Activated CD8-positive, alpha-beta memory T cell treated with anti-CD3 and anti-CD28 coated beads, Interleukin-2, amount 50 U/mL, for 48 hours (primary cell): ENCODE data around the gene MAGI3.
"Not testable (repeated sequence)": the region's sequence is repeated elsewhere in the genome, so short reads cannot be mapped to it uniquely, and the experiment has no call there.

Source experiments
- DNase-seq: peaks from one replicate; pipeline ENCODE4 v3.0.0-alpha.2; 2020

The MAGI3 gene

DNA sequence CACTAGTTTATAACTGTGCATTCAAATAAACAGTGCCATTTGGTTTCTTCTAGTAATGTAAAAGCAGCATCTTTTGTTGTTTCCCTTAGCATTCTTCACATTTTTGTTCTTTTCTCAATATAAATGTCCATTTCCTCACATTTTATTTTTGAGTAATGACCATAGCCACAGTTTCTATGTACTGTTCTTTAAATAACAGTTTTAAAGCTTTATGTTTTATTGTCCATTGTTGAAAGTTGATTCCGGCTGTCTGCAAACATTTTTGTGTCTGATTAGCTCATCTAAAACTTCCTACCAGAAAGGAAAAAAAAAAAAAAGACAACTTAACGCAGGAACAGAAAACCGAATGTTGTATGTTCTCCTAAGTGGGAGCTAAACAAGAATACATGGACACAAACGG lies 139.7 kb downstream of the MAGI3 start:
- no peak for DNase-seq

DNA sequence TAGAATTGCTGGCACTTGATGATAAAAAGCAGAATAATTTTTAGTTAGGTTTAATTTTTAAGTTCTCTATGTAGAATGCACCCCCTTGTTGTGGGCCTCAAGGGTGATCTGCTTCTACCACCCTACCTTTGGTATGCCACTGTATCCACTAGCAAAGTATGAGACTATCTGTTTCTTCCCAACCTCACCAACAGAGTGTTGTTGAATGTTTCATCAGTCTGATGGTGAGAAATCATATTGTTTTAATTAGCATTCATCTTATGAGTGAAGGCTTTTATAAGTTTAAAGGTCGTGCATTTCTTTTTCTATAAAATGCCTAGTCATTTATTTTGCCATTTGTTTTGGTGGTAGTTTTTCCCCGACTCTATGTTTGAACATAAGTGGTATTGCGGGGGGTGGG lies 141.0 kb downstream of the MAGI3 start:
- DNase-seq = no peak

DNA sequence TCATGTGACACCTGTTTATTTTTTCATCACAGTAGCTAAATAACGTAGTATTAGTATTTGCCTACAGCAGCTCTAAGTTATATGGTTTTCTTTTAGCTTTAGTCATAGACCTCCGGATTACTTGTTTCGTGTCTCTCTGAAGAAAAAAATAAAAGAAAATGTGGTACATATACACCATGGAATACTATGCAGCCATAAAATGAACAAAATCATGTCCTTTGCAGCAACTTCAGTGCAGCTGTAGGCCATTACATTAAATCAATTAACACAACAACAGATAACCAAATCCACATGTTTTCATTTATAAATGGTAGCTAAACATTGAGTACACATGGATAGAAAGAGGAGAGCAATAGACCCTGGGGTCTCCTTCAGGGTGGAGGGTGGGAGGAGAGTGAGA lies 142.7 kb downstream of the MAGI3 start:
- DNase-seq = no peak

DNA sequence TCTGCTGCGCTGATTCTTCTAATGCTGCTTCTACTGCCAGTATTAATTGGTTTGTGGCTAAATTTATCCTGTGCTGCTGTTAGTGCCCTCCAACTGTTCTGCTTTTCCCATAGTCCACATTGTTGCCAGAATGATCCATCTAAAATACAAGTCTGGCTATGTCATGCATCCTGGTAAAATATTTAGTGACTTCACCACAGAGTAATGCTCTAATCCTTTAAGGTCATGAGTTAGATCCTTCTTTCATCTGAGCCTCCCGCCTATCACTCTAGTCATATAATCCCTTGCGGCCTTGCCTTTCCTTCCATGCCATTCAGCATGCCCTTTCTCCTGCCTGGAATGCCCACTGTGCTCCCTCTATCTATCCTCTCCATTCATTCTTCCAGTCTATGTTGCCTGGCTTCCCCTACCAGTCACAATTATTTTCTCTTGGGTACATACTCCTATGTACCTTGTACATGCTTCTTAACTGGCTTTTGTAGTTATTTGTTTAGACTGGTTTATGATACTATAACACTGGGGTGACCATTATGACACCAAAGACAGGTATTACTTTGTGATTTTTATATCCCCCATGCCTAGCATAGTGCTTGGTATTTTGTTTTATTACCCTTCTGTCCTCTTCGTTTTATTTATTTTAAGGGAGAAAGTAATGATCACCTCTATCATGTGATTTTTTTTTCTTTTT lies 144.0 kb downstream of the MAGI3 start:
- no peak for DNase-seq

DNA sequence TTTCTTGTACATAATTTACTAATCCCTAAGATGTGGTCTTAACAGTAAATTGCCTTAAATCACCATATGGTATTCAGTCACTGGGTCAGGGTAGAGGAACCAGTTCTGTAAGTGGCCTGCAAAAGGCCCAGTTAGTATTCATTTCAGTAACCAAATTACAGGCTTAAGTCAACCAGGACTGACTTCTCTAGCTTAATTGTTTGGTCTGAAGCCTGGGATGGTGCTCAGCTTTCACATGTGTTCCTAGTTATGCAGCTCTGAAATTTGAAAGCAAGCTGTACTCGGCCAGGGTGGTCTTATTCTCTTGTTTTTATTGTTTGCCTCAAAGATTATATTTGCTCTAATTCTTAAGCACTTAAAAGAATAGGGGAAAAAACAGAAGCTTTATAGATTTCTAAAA lies 144.6 kb downstream of the MAGI3 start:
- no peak for DNase-seq

DNA sequence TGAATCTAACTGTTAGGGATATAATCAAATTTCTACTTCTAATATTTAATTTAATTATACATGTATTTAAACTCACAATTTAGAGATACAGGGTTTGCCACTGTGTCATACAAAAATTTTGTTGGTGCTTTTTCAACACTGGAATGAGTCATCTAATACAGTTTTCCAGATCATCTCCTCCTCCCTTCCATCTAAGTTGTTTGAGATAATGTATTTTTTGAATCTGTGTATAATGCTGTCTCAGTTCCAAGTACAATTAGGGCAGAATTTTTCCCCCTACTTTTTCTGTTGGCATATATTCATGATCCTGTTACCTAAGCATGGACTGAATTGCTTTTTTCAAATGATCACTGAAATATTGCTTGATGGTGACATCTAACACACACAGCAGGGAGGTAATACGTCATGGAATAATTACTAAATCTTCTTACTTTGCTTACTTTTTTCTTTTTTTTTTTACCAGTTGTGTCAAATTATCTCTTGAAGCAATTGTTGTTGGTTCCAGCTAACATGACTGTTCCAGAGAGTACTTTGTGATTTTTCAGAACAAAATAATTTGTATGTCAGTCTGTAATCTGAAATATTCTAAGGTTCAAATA lies 146.0 kb downstream of the MAGI3 start:
- no peak for DNase-seq

DNA sequence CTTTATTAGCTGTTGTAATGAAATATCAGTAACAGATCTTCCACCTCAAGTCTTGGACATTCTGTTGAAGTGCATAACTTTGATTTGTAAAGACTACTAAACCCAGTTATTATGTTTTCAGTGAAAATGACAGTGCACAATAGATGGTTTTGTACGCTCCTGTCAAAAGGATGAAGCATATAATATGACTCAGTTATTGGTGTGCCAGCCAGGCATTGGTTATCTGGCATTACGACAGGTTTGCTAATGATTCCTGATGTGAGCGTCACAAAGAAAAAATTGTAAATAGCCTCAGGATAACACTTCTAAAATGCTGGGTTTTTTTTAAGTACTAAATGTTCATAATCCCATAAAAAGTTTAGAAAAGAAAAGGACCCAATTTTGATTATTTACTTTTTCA lies 147.9 kb downstream of the MAGI3 start:
- no peak for DNase-seq

DNA sequence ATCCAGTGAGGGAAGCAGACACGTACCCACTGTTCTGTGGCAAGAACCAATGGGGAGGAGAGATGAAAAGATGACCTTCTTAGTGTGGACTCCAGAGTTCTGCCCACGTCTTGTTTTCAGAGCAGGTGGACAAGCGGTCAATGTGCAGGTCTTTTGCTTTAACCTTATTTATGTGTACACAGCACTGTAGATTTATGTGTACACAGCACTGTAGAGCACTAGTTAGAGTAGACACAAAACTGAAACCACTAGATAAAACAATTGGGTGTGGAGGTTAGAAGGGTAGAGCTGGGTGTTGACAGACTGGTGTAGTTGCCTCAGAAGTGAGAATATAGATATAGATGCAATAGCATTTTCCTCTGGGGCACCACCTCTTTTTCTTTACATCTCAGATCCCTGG lies 150.0 kb downstream of the MAGI3 start:
- no peak for DNase-seq

DNA sequence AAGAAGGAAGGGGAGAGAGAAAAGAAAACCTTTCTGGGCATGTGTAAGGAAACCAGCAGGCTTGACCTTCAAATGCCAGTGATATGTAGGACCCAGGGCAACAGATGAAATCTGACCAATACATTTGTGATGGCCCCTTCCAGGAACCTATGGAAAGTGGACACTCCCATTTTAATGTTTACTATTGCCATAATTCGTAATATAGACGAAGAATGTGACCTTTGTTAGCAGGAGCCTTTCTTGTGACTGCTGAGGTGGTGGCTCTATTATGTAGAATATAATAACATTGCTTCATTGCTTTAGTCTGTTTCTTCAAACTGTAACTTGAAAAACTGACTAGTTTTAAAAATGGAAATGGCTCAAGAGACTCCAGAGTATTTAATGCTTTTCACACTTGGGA lies 150.8 kb downstream of the MAGI3 start:
- DNase-seq = no peak

DNA sequence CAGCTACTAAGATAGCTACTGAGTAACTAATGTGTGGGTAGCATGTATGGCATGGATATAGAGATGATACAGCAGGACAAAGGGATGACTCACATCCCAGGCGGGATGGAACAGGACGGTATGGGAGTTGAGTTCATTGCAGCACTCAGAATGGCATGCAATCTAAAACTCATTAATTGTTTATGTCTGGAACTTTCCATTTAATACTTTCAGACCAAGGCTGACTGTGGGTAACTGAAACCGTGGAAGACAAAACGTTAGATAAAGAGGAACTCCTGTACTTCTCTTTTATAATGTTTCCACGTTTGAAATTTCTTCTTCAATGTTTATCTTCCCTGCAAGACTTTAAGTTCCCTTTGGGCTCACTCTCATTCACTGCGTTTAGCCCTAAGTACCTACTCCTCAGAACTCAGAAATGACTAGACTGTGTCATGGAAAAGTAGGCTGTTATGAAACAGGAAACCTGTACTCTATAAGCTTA lies 151.9 kb downstream of the MAGI3 start:
- no peak for DNase-seq

DNA sequence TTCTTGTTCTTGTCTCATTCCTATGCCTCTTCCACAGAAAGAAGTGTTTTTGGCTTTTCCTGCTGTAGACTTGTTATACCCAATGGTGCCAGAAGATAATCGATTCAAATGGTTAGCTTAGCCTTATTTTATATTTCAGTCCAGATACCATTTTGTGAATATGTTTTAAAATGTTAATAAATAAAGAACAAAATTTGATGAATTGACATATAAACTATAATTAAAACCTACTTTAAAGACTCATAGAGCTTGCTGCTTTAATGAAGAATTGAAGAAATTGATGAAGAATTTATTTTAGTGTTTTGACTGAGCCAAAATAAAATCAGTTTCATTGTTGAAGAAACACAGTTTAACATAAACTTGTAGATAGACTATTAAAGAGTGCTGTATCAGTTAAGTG lies 152.8 kb downstream of the MAGI3 start:
- no peak for DNase-seq

DNA sequence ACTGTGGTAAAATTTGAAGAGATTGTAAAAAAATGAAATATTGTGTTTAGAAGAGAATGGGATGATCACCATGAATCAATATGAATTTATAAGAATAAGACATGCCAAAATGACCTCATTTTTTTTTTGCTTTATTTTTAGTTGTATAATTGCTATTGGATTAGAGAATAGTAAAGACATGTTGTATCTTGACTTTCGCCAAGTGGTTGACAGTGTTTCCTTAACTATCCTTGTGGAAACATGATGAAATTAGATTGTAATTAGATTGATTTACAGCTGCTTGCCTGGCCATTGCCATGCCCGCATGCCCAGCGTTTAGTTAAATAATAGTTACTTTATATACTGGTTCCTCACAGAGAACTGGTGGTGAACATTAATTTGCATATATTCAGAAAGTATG lies 154.9 kb downstream of the MAGI3 start:
- DNase-seq = no peak

DNA sequence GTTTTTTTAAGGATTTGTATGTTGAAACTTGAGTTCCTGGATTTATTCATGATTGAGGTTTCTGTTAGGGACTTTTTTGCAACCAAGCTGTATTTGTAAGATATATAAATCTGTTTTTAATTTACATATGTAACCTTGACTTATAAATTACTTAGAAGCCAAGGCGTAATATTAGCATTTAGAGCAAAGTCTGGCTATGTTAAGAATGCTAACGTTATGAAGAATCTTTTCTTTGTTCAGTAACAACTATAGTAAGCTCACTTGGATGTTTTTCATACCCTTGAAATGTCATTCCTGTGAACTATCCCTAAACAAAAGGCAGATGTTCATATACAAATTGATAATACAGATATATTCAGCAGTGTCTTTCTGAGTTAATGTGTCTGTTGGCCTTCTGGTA lies 155.3 kb downstream of the MAGI3 start:
- DNase-seq = no peak

DNA sequence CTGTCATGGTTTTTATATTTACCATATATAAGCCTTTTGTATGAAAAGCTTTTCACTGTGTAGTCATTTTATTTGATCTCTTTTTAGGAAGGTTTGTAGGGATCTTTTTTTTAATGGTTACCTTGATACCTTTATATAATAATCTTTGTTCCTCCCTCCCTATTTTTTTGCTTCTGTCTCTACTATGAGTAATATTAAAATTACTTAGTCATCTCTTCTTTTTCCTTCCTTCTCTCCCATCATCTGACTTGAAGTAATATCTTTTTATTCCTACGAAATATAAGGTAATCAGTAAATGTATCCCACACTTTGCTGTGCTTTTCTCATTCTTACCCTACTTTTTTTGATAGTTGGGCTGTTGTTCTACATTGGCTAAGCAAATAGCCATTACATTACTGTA lies 161.4 kb downstream of the MAGI3 start:
- no peak for DNase-seq

DNA sequence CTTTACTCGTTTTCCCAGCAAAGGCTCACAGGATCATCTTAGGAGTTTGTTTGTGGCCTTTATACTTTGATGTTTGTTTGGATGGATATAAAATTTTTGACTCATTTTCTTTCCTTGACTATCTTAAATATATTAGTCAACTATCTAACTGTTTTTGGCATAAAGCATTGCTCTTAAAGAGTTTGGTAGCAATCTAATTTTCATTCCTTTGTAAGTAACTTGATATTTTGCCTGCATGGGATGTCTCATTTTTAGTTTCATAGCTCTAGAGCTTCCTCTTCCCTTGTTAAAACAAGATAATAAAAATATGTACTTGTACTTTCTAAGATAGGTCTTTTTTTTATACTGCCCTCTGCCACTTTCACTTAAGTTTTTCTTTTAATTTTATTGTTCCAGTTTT lies 161.9 kb downstream of the MAGI3 start:
- no peak for DNase-seq

DNA sequence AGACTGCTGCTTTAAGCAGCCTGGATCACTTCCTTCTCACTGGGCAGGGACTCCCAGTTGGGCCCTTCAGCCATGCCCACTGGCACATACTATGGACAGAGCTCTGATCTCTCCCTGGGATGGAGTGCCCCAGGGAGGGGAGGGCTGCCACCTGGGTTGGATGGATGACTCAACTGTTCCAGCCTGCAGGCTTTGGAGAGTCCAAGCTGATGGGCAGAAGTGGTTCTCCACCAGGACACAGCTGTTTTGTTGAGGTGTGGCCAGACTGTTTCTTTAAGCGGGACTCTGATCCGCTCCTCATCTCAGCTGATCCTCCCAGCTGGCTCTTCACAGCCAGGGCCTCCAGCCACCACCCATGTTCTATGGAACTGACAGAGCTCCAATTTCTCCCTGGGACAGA lies 166.9 kb downstream of the MAGI3 start:
- no peak for DNase-seq

DNA sequence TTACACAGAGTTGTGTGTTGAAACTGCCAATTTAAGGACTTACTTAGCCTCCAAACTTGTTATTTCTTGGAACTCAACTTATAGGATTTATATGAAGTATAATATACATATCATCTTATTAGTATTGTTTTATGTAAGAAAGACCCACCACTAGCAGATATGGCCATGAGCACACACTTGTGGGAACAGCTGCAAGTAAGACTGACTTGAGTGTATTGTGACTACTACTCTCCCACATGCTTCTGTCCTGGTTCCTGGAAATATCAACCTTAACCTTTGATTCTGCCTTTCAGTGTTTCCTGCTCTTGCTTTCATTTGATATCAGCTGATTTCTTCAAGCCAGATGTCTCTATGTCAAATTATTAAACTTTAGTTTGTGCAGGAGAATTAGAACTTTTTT lies 175.3 kb downstream of the MAGI3 start:
- no peak for DNase-seq

DNA sequence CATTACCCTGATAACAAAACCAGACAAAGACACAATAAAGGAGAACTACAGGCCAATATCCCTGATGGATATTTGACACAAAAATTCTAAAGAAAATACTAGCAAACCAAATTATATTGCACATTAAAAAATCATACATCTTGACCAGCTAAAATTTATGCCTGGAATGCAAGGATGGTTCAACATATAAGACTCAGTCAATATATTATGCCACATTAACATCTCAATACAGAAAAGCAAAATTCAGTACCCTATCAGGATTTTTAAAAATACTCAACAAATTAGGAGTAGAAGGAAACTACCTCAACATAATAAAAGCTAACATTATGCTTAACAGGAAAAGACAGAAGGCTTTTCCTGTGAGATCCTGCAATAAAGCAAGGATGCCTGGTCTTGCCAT lies 177.1 kb downstream of the MAGI3 start:
- no peak for DNase-seq

DNA sequence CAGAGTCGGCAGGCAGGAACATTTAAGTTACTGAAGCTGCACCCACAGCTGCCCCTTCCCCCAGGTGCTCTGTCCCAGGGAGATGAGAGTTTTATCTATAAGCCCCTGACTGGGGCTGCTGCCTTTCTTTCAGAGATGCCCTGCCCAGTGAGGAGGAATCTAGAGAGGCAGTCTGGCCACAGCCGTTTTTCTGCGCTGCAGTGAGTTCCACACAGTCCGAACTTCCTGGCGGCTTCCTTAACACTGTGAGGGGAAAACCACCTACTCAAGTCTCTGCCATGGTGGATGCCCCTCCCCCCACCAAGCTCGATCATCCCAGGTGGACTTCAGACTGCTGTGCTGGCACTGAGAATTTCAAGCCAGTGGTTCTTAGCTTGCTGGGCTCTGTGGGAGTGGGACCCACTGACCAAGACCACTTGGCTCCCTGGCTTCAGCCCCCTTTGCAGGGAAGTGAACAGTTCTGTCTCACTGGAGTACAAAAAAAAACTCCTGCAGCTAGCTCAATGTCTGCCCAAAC lies 185.5 kb downstream of the MAGI3 start:
- not testable (repeated sequence) for DNase-seq

DNA sequence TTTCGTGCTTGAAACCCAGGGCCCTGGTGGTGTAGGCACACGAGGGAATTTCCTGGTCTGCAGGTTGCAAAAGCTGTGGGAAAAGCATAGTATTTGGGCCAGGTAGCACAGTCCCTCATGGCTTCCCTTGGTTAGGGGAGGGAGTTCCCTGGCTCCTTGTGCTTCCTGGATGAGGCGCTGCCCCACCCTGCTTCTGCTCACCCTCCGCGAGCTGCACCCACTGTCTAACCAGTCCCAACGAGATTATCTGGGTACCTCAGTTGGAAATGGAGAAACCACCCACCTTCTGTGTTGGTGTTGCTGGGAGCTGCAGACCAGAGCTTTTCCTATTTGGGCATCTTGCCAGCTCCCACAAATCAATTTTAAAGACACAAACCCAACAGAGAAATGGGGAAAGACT lies 186.0 kb downstream of the MAGI3 start:
- no peak for DNase-seq

DNA sequence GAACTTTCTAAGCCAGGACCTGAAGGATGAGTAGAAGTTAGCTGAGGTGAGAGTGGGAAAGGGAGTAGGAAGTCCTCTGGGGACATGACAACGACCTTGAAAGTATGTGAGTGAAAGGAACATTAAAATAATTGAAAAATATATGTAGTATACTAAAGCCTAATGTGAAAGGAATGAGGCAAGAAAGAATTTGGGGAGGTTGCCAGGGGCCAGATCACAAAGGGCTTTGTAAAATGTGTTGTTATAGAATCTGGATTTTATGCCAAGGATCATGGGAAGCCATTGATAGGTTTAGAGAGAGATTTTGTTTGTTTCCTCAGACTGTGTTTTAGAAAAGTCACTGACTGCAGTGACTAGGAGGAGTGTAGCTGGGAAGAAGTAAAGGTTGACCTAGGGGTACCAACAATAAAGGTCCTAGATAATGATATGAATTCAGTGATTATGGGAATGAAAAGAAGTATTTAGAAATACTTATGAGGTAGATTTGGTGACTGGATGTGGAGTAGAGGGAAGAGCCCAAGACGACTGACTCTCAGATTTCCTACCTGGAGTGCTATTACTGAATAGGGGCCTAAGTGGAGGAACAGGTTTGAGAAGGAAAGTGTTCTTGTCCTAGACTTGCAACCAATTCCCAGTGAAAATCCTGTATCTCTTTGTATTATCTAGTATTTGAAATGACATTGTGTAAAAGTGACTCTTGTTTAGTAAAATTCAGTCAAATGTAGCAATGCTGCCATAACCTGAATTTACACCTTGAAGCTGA lies 189.1 kb downstream of the MAGI3 start:
- DNase-seq = no peak

DNA sequence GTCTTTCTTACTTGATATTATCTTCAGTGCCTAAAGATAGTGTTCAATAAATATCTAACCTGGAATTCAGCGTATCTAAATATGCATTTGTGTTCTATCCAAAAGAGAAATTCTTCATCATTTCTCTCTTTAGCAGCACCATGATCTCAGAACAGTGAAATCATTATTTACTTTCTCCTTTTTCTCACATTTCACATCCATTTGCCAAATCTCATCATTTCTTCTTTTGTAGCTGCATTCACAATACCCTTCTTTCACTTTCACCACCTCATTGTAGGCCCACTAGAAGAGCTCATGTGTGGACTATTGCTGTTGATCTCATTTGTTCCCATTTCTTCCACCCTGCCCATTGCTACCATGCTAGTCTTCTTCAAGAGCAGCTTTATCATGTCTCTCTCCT lies 191.0 kb downstream of the MAGI3 start:
- DNase-seq = no peak

DNA sequence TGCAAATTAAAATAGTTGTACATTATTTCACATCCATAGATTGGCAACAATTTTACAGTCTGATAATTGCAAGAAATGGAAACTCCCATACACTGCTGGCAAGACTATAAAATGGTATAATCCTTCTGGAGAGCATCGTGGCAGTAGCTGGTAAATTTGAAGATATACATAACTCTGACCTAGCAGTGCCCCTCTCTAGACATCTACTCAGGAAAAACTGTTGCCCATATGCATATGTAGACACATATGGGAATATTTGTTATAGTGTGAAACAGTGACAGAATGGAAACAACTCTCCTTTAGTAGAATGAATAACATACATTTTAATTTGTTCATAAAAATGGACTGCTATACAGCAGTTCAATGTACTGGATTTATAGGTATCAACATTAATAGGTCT lies 191.8 kb downstream of the MAGI3 start:
- no peak for DNase-seq

DNA sequence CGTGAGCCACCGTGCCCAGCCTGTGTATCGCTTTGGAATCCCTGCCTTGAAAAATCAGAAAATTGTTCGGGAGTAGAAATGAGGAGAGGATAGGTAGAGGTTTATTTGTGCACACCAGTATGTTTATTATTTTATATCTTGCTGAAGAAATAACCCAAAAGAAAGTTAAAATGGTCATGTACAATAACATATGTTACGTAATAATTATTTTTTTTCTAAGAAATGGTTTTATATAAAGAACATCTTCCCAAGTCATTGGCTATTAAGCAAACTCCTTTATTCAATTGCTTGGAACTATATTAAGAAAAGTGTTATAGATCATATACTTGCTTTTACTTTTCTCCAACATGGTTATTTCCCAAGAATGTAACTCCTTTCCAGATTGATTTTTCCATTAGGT lies 197.2 kb downstream of the MAGI3 start:
- no peak for DNase-seq
